DND-41 (cell line): Measurements from ENCODE around the gene GRM4.

ENCODE experiments used
- ATAC-seq: fragments of 200-7000 bp; cut with Tn5 transposase; 3 replicates; pipeline ENCODE4 v1.9.1; 2021; ENCODE audit warnings: low read depth; ENCODE audit not compliant: insufficient read depth
- DNase-seq: peaks from one replicate; pipeline ENCODE4 v3.0.0-alpha.2; 2020
- H2AFZ ChIP-seq: 2 replicates; pipeline ENCODE4 v1.6.0; 2012; ENCODE audit warnings: low read depth, low read length
- H3K27ac ChIP-seq: 2 replicates; pipeline ENCODE4 v1.5.1; 2012; ENCODE audit warnings: low read length, inconsistent platforms
- H3K27me3 ChIP-seq: fragments of 200-600 bp; sonication (generic); 2 replicates; pipeline ENCODE4 v1.6.0; 2012; ENCODE audit warnings: low read length, mild to moderate bottlenecking, inconsistent platforms; ENCODE audit not compliant: insufficient read depth, poor library complexity
- H3K36me3 ChIP-seq: 2 replicates; pipeline ENCODE4 v1.5.1; 2012; ENCODE audit warnings: low read length, inconsistent platforms; ENCODE audit not compliant: insufficient read depth
- H3K4me1 ChIP-seq: 2 replicates; pipeline ENCODE4 v1.5.1; 2012; ENCODE audit warnings: mild to moderate bottlenecking, low read length; ENCODE audit not compliant: insufficient read depth
- H3K4me2 ChIP-seq: 2 replicates; pipeline ENCODE4 v1.6.0; 2012; ENCODE audit warnings: mild to moderate bottlenecking, moderate library complexity, low read length, inconsistent platforms; ENCODE audit not compliant: insufficient read depth
- H3K4me3 ChIP-seq, 2 experiments: fragments of 200-600 bp in 1 of 2; shearing (Covaris generic) in 1 of 2; 2 replicates each; pipeline ENCODE4 v1.5.1; 2012 to 2016; ENCODE audit warnings: inconsistent platforms in 2 of 2, low read length in 2 of 2, mild to moderate bottlenecking in 2 of 2, low read depth in 1 of 2, moderate library complexity in 1 of 2
- H3K79me2 ChIP-seq: 2 replicates; pipeline ENCODE4 v1.6.0; 2012; ENCODE audit warnings: low read length, inconsistent platforms; ENCODE audit not compliant: insufficient read depth
- H3K9ac ChIP-seq: 2 replicates; pipeline ENCODE4 v1.6.0; 2012; ENCODE audit warnings: low read depth, mild to moderate bottlenecking, inconsistent platforms, low read length, moderate library complexity
- H3K9me3 ChIP-seq: 2 replicates; pipeline ENCODE4 v1.5.1; 2012; ENCODE audit warnings: low read length, moderate library complexity, mild to moderate bottlenecking, inconsistent platforms; ENCODE audit not compliant: insufficient read depth, severe bottlenecking
- H4K20me1 ChIP-seq: 2 replicates; pipeline ENCODE4 v1.6.0; 2012; ENCODE audit warnings: low read length; ENCODE audit not compliant: insufficient read depth
- CTCF ChIP-seq: IDR thresholded peaks from 2 replicates; pipeline ENCODE4 v1.5.1; 2012; ENCODE audit warnings: borderline replicate concordance, low read length, moderate library complexity, mild to moderate bottlenecking; ENCODE audit not compliant: poor library complexity, severe bottlenecking; ENCODE audit errors: extremely low read depth
- EZH2 ChIP-seq: IDR thresholded peaks from 3 replicates; pipeline ENCODE4 v1.6.1; 2012; ENCODE audit warnings: borderline replicate concordance, low read depth, mild to moderate bottlenecking, moderate library complexity, low read length, inconsistent platforms; ENCODE audit not compliant: severe bottlenecking

The GRM4 gene

GRCh38 chr6:34093854-34094430, 51.9 kb downstream of the GRM4 start:
- Histone ChIP-seq H3K9me3 (no peaks in the 10 kb centered on the region), H3K4me3 (no peak overlapping the region), H3K36me3 (no peaks in the 10 kb centered on the region), H4K20me1 (peaks cover 6% of the 10 kb centered on the region), H3K79me2 (no peaks in the 10 kb centered on the region), H3K27ac (no peak overlapping the region), H3K9ac (no peak overlapping the region), H3K27me3 (peaks cover 9% of the 10 kb centered on the region), H3K4me1 (no peaks in the 10 kb centered on the region), H3K4me2 (no peak overlapping the region), H2AFZ (no peak overlapping the region)
- no peak for TF ChIP-seq CTCF
- no peak for TF ChIP-seq EZH2
- no peak for DNase-seq
- ATAC-seq: no peak; the same call in 2 of the 3 replicates

GRCh38 chr6:34093206-34093605, 52.7 kb downstream of the GRM4 start:
- ATAC-seq: no peak

GRCh38 chr6:34092631-34093030, 53.3 kb downstream of the GRM4 start:
- TF ChIP-seq CTCF: no peak
- no peak for TF ChIP-seq EZH2
- H3K27ac ChIP-seq: no peak overlapping the region

More at GRCh38 chr6:34093206-34093605, 52.7 kb downstream of the GRM4 start:
- no peak for TF ChIP-seq CTCF
- no peak for TF ChIP-seq EZH2
- no peak for DNase-seq
- Histone ChIP-seq H3K4me3 (no peak overlapping the region), H3K9me3 (no peaks in the 10 kb centered on the region), H2AFZ (no peak overlapping the region), H3K36me3 (no peaks in the 10 kb centered on the region), H3K27ac (no peak overlapping the region), H3K79me2 (no peaks in the 10 kb centered on the region), H3K9ac (no peak overlapping the region), H4K20me1 (peaks cover 6% of the 10 kb centered on the region), H3K27me3 (peaks cover 9% of the 10 kb centered on the region), H3K4me1 (no peaks in the 10 kb centered on the region), H3K4me2 (no peak overlapping the region)

More at GRCh38 chr6:34092631-34093030, 53.3 kb downstream of the GRM4 start:
- Histone ChIP-seq H3K79me2 (no peaks in the 10 kb centered on the region), H4K20me1 (peaks cover 6% of the 10 kb centered on the region), H3K9me3 (no peaks in the 10 kb centered on the region), H3K9ac (no peak overlapping the region), H2AFZ (no peak overlapping the region), H3K4me3 (no peak overlapping the region), H3K27me3 (peaks cover 9% of the 10 kb centered on the region), H3K36me3 (no peaks in the 10 kb centered on the region), H3K4me1 (no peaks in the 10 kb centered on the region), H3K4me2 (no peak overlapping the region)
- ATAC-seq (no peak), DNase-seq (no peak)
